Right lobe of liver (tissue), 6 donors: ENCODE measurements around the gene LSMEM2. TPM values are rescaled to one million over a fixed set of nuclear protein-coding genes. Genes with fewer than 3 reads are reported as not detected.

Experiments used
- ATAC-seq, 4 donors: fragments of 200-7000 bp; cut with Tn5 transposase; one replicate each; pipeline ENCODE4 v1.9.1; 2020; ENCODE audit warnings: mild to moderate bottlenecking in 4 of 4, moderate library complexity in 4 of 4
- DNase-seq, 3 donors: peaks; one replicate each; pipeline ENCODE4 v3.0.0-alpha.2; 2020
- H3K27ac ChIP-seq, 3 donors: fragments of 200-600 bp; one replicate each; pipeline ENCODE4 v1.8.0; 2022
- H3K27me3 ChIP-seq, 2 donors: fragments of 200-600 bp; one replicate each; pipeline ENCODE4 v1.8.0; 2022
- H3K36me3 ChIP-seq, 4 donors: fragments of 200-600 bp; sonication (generic) in 1 of 4; one replicate each; pipeline versions ENCODE4 v1.5.1 to v1.8.0; 2017 to 2022; ENCODE audit warnings: control low read depth in 1 of 4
- H3K4me1 ChIP-seq, 4 donors: fragments of 200-600 bp; sonication (generic) in 1 of 4; one replicate each; pipeline versions ENCODE4 v1.5.1 to v1.8.0; 2017 to 2022; ENCODE audit warnings: control low read depth in 1 of 4
- H3K4me3 ChIP-seq, 3 donors: fragments of 200-600 bp; one replicate each; pipeline ENCODE4 v1.8.0; 2022
- H3K9me3 ChIP-seq, 4 donors: fragments of 200-600 bp; sonication (generic) in 1 of 4; one replicate each; pipeline versions ENCODE4 v1.5.1 to v1.8.0; 2017 to 2022; ENCODE audit warnings: control low read depth in 1 of 4
- POLR2A ChIP-seq: fragments of 450-650 bp; IDR thresholded peaks from one replicate; pipeline ENCODE4 v1.6.1; 2017; ENCODE audit warnings: antibody characterized with exemption, mild to moderate bottlenecking
- WGBS: methylation state at CpG from one replicate; pipeline ENCODE4 v1.1.6; 2018; ENCODE audit warnings: low coverage, low lambda C conversion rate; ENCODE audit not compliant: insufficient coverage; ENCODE audit errors: missing lambda C conversion rate; 5-methylcytosine and 5-hydroxymethylcytosine counted together
- intact Hi-C, 2 donors: fragments of 100-400 bp; cut with DNase I; formaldehyde crosslinking; loops; one replicate each; pipeline versions ENCODE4 v1.11.2 to v1.14.1; 2022
- total RNA-seq, 6 experiments: library from RNA; depleted of rRNA in 2 of 6; stranded (reverse); fragments of >200 nt in 2 of 6; fragmentation: NEBNext Ultra II Directional in 3 of 6; extraction: Animal tissue kit (Norgen Biotek cat#: 25700) in 3 of 6; gene quantifications; one replicate each; pipeline versions ENCODE4 v1.1.0 to v1.2.4, GENCODE V29; 2016 to 2023
- TF ChIP-seq, protein P1 (sequence below), 4 donors: fragments of 200-600 bp in 3 of 4; fragments of 450-650 bp in 1 of 4; IDR thresholded peaks; one replicate each; pipeline versions ENCODE4 v1.5.1 to v1.8.0; 2016 to 2022; ENCODE audit warnings: antibody characterized with exemption in 4 of 4, mild to moderate bottlenecking in 2 of 4
- donor health status: DM: no; HTN: yes; CAD: no.
- donor health status: DM: no; HTN: no; CAD: no.
- donor health status: DM: no; HTN: no; CAD: no.
- donor health status: DM: no; HTN: yes; CAD: no.
- donor health status: DM: no; HTN: yes; CAD: no.

Gene LSMEM2
- total RNA-seq, 6 experiments from 2014 or later, result not detected

DNA sequence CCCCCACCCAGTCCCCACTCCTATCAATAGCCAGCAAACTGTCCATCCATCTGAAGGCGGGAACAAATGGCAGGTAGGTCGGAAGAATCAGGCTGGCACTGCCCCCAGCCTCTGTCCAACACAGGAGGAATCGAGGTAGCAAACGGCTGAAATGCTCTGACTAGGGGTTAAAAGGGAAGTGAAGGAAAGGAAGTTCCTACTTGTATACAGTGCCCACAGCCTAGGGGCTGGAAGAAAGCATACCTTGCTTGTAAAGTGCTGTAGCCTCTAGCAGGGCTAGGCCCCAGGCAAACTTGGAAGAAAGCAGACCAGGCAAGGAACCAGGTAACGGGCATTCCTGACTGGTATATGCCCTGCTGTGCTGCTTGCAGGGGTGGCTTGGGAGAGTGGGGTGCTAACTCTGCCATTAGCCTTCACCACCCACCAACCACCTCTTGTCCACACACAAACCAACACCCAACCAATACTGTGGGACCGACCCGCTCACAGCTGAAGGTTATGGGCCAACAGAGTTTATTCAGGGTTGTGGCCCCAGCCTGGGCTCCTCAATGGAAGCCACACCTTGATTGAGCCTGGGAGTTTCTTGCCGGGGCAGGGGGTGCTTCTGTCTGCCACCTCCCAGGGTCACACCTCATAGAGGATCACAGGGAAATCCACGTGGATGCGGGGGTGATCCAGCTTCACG lies 46.8 kb downstream of the LSMEM2 start:
- TF ChIP-seq, protein P1, sequence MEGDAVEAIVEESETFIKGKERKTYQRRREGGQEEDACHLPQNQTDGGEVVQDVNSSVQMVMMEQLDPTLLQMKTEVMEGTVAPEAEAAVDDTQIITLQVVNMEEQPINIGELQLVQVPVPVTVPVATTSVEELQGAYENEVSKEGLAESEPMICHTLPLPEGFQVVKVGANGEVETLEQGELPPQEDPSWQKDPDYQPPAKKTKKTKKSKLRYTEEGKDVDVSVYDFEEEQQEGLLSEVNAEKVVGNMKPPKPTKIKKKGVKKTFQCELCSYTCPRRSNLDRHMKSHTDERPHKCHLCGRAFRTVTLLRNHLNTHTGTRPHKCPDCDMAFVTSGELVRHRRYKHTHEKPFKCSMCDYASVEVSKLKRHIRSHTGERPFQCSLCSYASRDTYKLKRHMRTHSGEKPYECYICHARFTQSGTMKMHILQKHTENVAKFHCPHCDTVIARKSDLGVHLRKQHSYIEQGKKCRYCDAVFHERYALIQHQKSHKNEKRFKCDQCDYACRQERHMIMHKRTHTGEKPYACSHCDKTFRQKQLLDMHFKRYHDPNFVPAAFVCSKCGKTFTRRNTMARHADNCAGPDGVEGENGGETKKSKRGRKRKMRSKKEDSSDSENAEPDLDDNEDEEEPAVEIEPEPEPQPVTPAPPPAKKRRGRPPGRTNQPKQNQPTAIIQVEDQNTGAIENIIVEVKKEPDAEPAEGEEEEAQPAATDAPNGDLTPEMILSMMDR (IDR thresholded peaks at IDR 0.05), result no peak
- no peak for TF ChIP-seq POLR2A
- no peak for DNase-seq
- Histone ChIP-seq H3K27ac (no peak overlapping the region), H3K36me3 (peaks cover 0 to 16% (median 5%) of the 10 kb centered on the region in 4 donors), H3K27me3 (no peaks in the 10 kb centered on the region), H3K9me3 (no peaks in the 10 kb centered on the region), H3K4me1 (peaks cover 0 to 33% (median 15%) of the 10 kb centered on the region in 4 donors), H3K4me3 (no peak overlapping the region)
- ATAC-seq, result no peak
- 65% methylated on average over 5 of the region's 11 CpGs for WGBS
- intact Hi-C loops, result loop anchor here in 1 of 2 donors (5.0 kb wide), 1 partner anchor 48 kb away; the partner anchor contains the start of gene LSMEM2

DNA sequence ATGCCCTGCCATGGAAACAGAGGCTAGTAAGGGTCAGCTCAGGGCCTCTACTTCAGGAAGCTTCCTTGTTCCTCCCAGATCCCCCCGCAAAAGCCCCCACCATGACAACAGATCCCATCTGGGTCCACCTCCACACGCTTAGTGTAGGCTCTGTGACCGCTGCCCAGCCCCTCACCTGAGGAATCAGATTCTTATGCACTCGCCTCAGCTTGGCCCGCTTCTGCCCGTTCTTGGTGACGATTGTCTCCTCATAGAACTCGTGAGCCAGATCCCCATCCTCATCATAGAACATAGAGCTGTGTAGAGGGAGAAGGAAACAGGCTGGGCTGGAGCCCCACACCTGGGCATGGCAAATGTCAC lies 47.3 kb downstream of the LSMEM2 start:
- intact Hi-C loops, result loop anchor here in 1 of 2 donors (5.0 kb wide), 1 partner anchor 49 kb away; the partner anchor contains the start of gene LSMEM2
- H3K9me3 ChIP-seq, result no peaks in the 10 kb centered on the region
- H3K36me3 ChIP-seq, result peaks cover 4 to 21% (median 9%) of the 10 kb centered on the region in 4 donors
- peaks cover 0 to 33% (median 15%) of the 10 kb centered on the region in 4 donors for H3K4me1 ChIP-seq
- H3K4me3 ChIP-seq, result no peak overlapping the region
- ATAC-seq (no peak), DNase-seq (no peak)
- WGBS, result 84% methylated on average over 4 of the region's 8 CpGs
- no peak overlapping the region for H3K27ac ChIP-seq
- H3K27me3 ChIP-seq, result no peaks in the 10 kb centered on the region
- TF ChIP-seq, protein P1 (IDR thresholded peaks at IDR 0.05), result no peak
- TF ChIP-seq POLR2A, result no peak

DNA sequence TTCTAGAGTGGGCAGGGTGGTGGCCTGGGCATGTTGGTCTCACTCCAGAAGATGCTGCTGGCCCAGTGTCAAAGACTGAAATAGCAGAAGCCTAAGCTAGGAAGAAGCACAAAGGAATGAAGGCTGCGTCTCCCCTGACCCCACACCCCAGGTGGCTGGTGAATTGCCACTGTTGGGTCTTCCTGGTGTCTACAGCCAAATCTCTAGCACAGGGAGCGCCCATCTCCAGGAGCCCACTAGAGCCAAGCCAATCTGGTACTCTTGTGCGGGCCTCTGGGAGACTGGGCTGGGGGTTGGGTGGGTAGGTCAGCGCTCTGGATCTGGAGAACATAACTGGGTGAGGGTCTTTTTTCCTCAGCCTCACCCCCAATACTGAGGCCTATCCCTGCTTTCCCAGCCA lies 48.2 kb downstream of the LSMEM2 start:
- peaks cover 7 to 29% (median 15%) of the 10 kb centered on the region in 4 donors for H3K36me3 ChIP-seq
- no peak for DNase-seq
- H3K9me3 ChIP-seq, result no peaks in the 10 kb centered on the region
- peaks cover 0 to 28% (median 13%) of the 10 kb centered on the region in 4 donors for H3K4me1 ChIP-seq
- no peak overlapping the region for H3K27ac ChIP-seq
- H3K4me3 ChIP-seq, result peak overlapping the region; percentile 82 to 93 (median 83)
- WGBS, result 0% methylated on average over 1 of the region's 4 CpGs
- H3K27me3 ChIP-seq, result no peaks in the 10 kb centered on the region
- TF ChIP-seq, protein P1 (IDR thresholded peaks at IDR 0.05), result no peak
- no peak for TF ChIP-seq POLR2A
- intact Hi-C loops, result loop anchor here in 1 of 2 donors (5.0 kb wide), 1 partner anchor 50 kb away; the partner anchor contains the start of gene LSMEM2
- no peak for ATAC-seq

DNA sequence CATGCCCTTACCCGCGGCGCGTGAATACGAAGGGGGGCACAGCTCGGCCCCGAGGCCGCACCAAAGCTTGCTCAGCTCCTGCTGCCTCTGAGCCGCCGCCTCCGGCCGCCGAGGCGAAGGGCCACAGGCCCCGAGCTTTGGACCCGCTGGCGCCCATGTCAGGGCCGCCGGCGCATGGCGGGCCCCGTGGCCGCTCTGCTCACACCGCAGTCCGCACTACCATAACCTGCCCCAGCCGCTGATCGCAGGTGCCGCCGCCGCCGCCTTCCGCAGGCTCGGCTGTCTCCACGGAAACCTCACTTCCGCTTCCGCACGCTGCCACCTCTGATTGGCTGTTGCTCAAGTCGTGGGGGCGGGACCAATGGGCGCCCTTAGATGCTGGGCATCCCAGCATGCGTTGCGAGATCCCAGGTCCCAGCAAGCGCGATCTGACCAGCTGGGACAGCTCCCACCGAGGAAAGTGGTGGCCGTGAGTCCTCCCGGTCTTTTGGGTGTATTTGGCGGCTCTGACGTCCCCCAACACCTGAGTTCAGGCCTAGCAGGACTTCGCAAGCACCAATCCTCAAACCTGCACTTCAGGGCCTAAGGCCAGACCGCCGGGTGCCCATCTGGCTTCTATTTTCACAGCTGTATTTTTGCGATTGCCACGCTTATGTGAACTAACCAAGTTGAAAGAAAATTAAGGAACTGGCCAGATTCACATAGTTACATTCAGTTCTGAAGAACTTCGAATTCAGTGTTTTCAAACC lies 49.2 kb downstream of the LSMEM2 start, which contains the start of gene TUSC2:
Gene TUSC2, minus strand, starts transcription at position 281 of the 749 bp plus-strand sequence. Its CDS starts 124 bp downstream, at position 157.
- Histone ChIP-seq H3K9me3 (no peaks in the 10 kb centered on the region), H3K4me3 (peak within 1 kb of the TSS; percentile 82 to 93 (median 83)), H3K27me3 (no peaks in the 10 kb centered on the region), H3K4me1 (peaks cover 0 to 19% (median 11%) of the 10 kb centered on the region in 4 donors), H3K27ac (peak within 1 kb of the TSS in 2 of 3 donors; percentile 52 to 72), H3K36me3 (peaks cover 7 to 29% (median 15%) of the 10 kb centered on the region in 4 donors)
- intact Hi-C loops, result loop anchor here in 1 of 2 donors (5.0 kb wide), 1 partner anchor 51 kb away; the partner anchor contains the start of gene LSMEM2
- DNase-seq (peak; percentile 97 to 98 (median 97)), ATAC-seq (peak; percentile 82 to 89 (median 86))
- TF ChIP-seq, protein P1 (IDR thresholded peaks at IDR 0.05), result no peak
- TF ChIP-seq POLR2A, result peak; percentile 68
- 5% methylated on average over 21 of the region's 55 CpGs for WGBS
